ENCODE measurements around the gene MAPK10.

Gene MAPK10

GRCh38 chr4:85956293-85956945 lies 403.4 kb downstream of the MAPK10 start:
- Histone ChIP-seq H3K4me1 (ENCODE audit: control insufficient read depth in 1 of 2, insufficient read depth in 2 of 2, low read length in 2 of 2) (peaks cover 0 to 7% of the 10 kb centered on the region in 2 donors), H3K9me3 (ENCODE audit: control insufficient read depth in 1 of 2, low read length in 2 of 2) (no peaks in the 10 kb centered on the region), H3K9ac (ENCODE audit: low read depth in 1 of 2, low read length in 2 of 2) (no peak overlapping the region), H3K36me3 (ENCODE audit: control insufficient read depth in 1 of 2, insufficient read depth in 2 of 2, low read length in 2 of 2) (no peaks in the 10 kb centered on the region), H3K27ac (ENCODE audit: low read depth, low read length) (no peak overlapping the region), H3K27me3 (ENCODE audit: control insufficient read depth in 1 of 2, insufficient read depth in 2 of 2, low read length in 2 of 2) (no peaks in the 10 kb centered on the region), H3K4me3 (ENCODE audit: low read depth in 1 of 2, low read length in 2 of 2) (no peak overlapping the region)

DNA sequence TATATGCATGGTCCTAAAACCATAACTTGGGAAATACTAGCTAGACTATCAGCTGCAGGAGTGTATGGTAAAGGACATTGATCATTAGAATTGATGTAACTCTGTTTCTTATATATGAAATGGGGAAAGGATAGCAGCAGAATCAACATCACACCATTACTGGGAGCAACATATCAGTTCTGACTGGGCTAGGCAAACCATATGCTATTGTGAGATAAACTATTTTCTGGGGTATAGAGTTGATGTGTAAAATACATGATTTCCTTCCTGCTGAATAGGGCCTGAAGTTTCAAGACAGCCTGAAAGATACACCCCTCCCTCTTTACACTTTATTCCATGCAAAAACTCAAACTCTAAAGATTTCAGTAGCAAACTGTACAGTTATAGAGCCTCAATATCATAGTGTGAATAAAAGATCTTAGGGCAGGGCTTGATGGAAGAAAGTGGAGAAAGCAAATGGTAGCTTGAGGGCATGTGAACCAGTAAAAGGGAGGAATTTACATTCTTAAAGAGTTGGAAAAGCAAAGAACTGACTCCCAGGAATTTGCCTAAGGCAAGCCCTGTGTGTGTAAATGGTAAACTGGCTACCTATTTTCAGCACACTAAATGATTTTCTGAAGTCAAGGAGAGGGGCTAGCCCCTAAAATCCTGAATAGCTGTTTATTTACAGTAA lies 404.1 kb downstream of the MAPK10 start:
- Histone ChIP-seq H3K27me3 (ENCODE audit: control insufficient read depth in 1 of 2, insufficient read depth in 2 of 2, low read length in 2 of 2) (no peaks in the 10 kb centered on the region), H3K27ac (ENCODE audit: low read depth, low read length) (no peak overlapping the region), H3K36me3 (ENCODE audit: control insufficient read depth in 1 of 2, insufficient read depth in 2 of 2, low read length in 2 of 2) (no peaks in the 10 kb centered on the region)

GRCh38 chr4:85953651-85954018 lies 406.2 kb downstream of the MAPK10 start:
- Histone ChIP-seq H3K9me3 (ENCODE audit: control insufficient read depth in 1 of 2, low read length in 2 of 2) (no peaks in the 10 kb centered on the region), H3K27me3 (ENCODE audit: control insufficient read depth in 1 of 2, insufficient read depth in 2 of 2, low read length in 2 of 2) (no peaks in the 10 kb centered on the region), H3K9ac (ENCODE audit: low read depth in 1 of 2, low read length in 2 of 2) (no peak overlapping the region), H3K4me3 (ENCODE audit: low read depth in 1 of 2, low read length in 2 of 2) (no peak overlapping the region), H3K4me1 (ENCODE audit: control insufficient read depth in 1 of 2, insufficient read depth in 2 of 2, low read length in 2 of 2) (peaks cover 0 to 7% of the 10 kb centered on the region in 2 donors), H3K36me3 (ENCODE audit: control insufficient read depth in 1 of 2, insufficient read depth in 2 of 2, low read length in 2 of 2) (no peaks in the 10 kb centered on the region), H3K27ac (ENCODE audit: low read depth, low read length) (no peak overlapping the region)

More for the DNA sequence above, 404.1 kb downstream of the MAPK10 start:
- H3K9me3 ChIP-seq (ENCODE audit: control insufficient read depth in 1 of 2, low read length in 2 of 2), result no peaks in the 10 kb centered on the region
- H3K4me3 ChIP-seq (ENCODE audit: low read depth in 1 of 2, low read length in 2 of 2), result no peak overlapping the region
- no peak overlapping the region for H3K9ac ChIP-seq (ENCODE audit: low read depth in 1 of 2, low read length in 2 of 2)
- H3K4me1 ChIP-seq (ENCODE audit: control insufficient read depth in 1 of 2, insufficient read depth in 2 of 2, low read length in 2 of 2), result peaks cover 0 to 7% of the 10 kb centered on the region in 2 donors

GRCh38 chr4:85952972-85953650 lies 406.7 kb downstream of the MAPK10 start:
- no peak overlapping the region for H3K4me3 ChIP-seq (ENCODE audit: low read depth in 1 of 2, low read length in 2 of 2)
- H3K27me3 ChIP-seq (ENCODE audit: control insufficient read depth in 1 of 2, insufficient read depth in 2 of 2, low read length in 2 of 2), result no peaks in the 10 kb centered on the region
- no peaks in the 10 kb centered on the region for H3K9me3 ChIP-seq (ENCODE audit: control insufficient read depth in 1 of 2, low read length in 2 of 2)
- H3K27ac ChIP-seq (ENCODE audit: low read depth, low read length), result no peak overlapping the region
- H3K4me1 ChIP-seq (ENCODE audit: control insufficient read depth in 1 of 2, insufficient read depth in 2 of 2, low read length in 2 of 2), result peaks cover 0 to 7% of the 10 kb centered on the region in 2 donors
- H3K9ac ChIP-seq (ENCODE audit: low read depth in 1 of 2, low read length in 2 of 2), result no peak overlapping the region
- no peaks in the 10 kb centered on the region for H3K36me3 ChIP-seq (ENCODE audit: control insufficient read depth in 1 of 2, insufficient read depth in 2 of 2, low read length in 2 of 2)

GRCh38 chr4:85952528-85952927 lies 407.3 kb downstream of the MAPK10 start:
- no peak overlapping the region for H3K9ac ChIP-seq (ENCODE audit: low read depth in 1 of 2, low read length in 2 of 2)
- peaks cover 0 to 7% of the 10 kb centered on the region in 2 donors for H3K4me1 ChIP-seq (ENCODE audit: control insufficient read depth in 1 of 2, insufficient read depth in 2 of 2, low read length in 2 of 2)
- H3K27me3 ChIP-seq (ENCODE audit: control insufficient read depth in 1 of 2, insufficient read depth in 2 of 2, low read length in 2 of 2), result no peaks in the 10 kb centered on the region
- no peaks in the 10 kb centered on the region for H3K36me3 ChIP-seq (ENCODE audit: control insufficient read depth in 1 of 2, insufficient read depth in 2 of 2, low read length in 2 of 2)
- no peaks in the 10 kb centered on the region for H3K9me3 ChIP-seq (ENCODE audit: control insufficient read depth in 1 of 2, low read length in 2 of 2)
- H3K4me3 ChIP-seq (ENCODE audit: low read depth in 1 of 2, low read length in 2 of 2), result no peak overlapping the region
- no peak overlapping the region for H3K27ac ChIP-seq (ENCODE audit: low read depth, low read length)

GRCh38 chr4:85951099-85951498 lies 408.8 kb downstream of the MAPK10 start:
- Histone ChIP-seq H3K4me3 (ENCODE audit: low read depth in 1 of 2, low read length in 2 of 2) (no peak overlapping the region), H3K27ac (ENCODE audit: low read depth, low read length) (no peak overlapping the region), H3K36me3 (ENCODE audit: control insufficient read depth in 1 of 2, insufficient read depth in 2 of 2, low read length in 2 of 2) (no peaks in the 10 kb centered on the region), H3K27me3 (ENCODE audit: control insufficient read depth in 1 of 2, insufficient read depth in 2 of 2, low read length in 2 of 2) (no peaks in the 10 kb centered on the region), H3K9me3 (ENCODE audit: control insufficient read depth in 1 of 2, low read length in 2 of 2) (no peaks in the 10 kb centered on the region), H3K4me1 (ENCODE audit: control insufficient read depth in 1 of 2, insufficient read depth in 2 of 2, low read length in 2 of 2) (peaks cover 0 to 7% of the 10 kb centered on the region in 2 donors), H3K9ac (ENCODE audit: low read depth in 1 of 2, low read length in 2 of 2) (no peak overlapping the region)

GRCh38 chr4:85946821-85947220 lies 413.0 kb downstream of the MAPK10 start:
- no peaks in the 10 kb centered on the region for H3K36me3 ChIP-seq (ENCODE audit: control insufficient read depth in 1 of 2, insufficient read depth in 2 of 2, low read length in 2 of 2)
- no peak overlapping the region for H3K4me3 ChIP-seq (ENCODE audit: low read depth in 1 of 2, low read length in 2 of 2)
- no peak overlapping the region for H3K27ac ChIP-seq (ENCODE audit: low read depth, low read length)
- no peaks in the 10 kb centered on the region for H3K9me3 ChIP-seq (ENCODE audit: control insufficient read depth in 1 of 2, low read length in 2 of 2)
- no peaks in the 10 kb centered on the region for H3K27me3 ChIP-seq (ENCODE audit: control insufficient read depth in 1 of 2, insufficient read depth in 2 of 2, low read length in 2 of 2)
- no peaks in the 10 kb centered on the region for H3K4me1 ChIP-seq (ENCODE audit: control insufficient read depth in 1 of 2, insufficient read depth in 2 of 2, low read length in 2 of 2)
- no peak overlapping the region for H3K9ac ChIP-seq (ENCODE audit: low read depth in 1 of 2, low read length in 2 of 2)

- Histone ChIP-seq H3K27me3 (ENCODE audit: control insufficient read depth in 1 of 2, insufficient read depth in 2 of 2, low read length in 2 of 2) (no peaks in the 10 kb centered on the region), H3K9ac (ENCODE audit: low read depth in 1 of 2, low read length in 2 of 2) (no peak overlapping the region), H3K27ac (ENCODE audit: low read depth, low read length) (no peak overlapping the region), H3K4me3 (ENCODE audit: low read depth in 1 of 2, low read length in 2 of 2) (no peak overlapping the region), H3K4me1 (ENCODE audit: control insufficient read depth in 1 of 2, insufficient read depth in 2 of 2, low read length in 2 of 2) (peaks cover 0 to 12% of the 10 kb centered on the region in 2 donors), H3K36me3 (ENCODE audit: control insufficient read depth in 1 of 2, insufficient read depth in 2 of 2, low read length in 2 of 2) (no peaks in the 10 kb centered on the region), H3K9me3 (ENCODE audit: control insufficient read depth in 1 of 2, low read length in 2 of 2) (no peaks in the 10 kb centered on the region)
These were observed 417.7 kb downstream of the MAPK10 start for GRCh38 chr4:85942107-85942506.

DNA sequence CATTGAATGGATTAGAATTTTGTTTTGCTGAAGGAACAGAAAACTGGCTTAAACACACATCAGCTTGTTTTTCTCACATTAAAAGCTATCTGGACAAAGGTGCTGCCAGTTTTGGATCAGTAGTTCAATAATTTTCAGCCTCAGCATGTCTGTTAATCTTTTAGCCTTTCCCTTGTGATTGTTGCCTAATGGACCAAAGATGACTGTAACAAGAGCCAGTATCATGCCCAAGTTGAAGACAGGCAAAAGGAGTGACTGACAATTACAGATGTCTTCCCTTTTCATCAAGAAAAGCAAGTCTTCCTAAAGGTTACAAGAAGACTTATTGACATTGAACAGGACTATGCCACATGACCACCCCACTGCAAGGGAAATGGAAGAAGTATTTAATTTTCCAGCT lies 419.7 kb downstream of the MAPK10 start:
- H3K27ac ChIP-seq (ENCODE audit: low read depth, low read length), result no peak overlapping the region

More for the DNA sequence above, 419.7 kb downstream of the MAPK10 start:
- no peak overlapping the region for H3K4me3 ChIP-seq (ENCODE audit: low read depth in 1 of 2, low read length in 2 of 2)
- no peak overlapping the region for H3K9ac ChIP-seq (ENCODE audit: low read depth in 1 of 2, low read length in 2 of 2)
- H3K4me1 ChIP-seq (ENCODE audit: control insufficient read depth in 1 of 2, insufficient read depth in 2 of 2, low read length in 2 of 2), result peaks cover 0 to 12% of the 10 kb centered on the region in 2 donors
- H3K9me3 ChIP-seq (ENCODE audit: control insufficient read depth in 1 of 2, low read length in 2 of 2), result no peaks in the 10 kb centered on the region
- no peaks in the 10 kb centered on the region for H3K36me3 ChIP-seq (ENCODE audit: control insufficient read depth in 1 of 2, insufficient read depth in 2 of 2, low read length in 2 of 2)
- no peaks in the 10 kb centered on the region for H3K27me3 ChIP-seq (ENCODE audit: control insufficient read depth in 1 of 2, insufficient read depth in 2 of 2, low read length in 2 of 2)
